ENCODE data around the gene SSX2IP. TPM values are rescaled to one million over a fixed set of nuclear protein-coding genes. Genes with fewer than 3 reads are reported as not detected.
"Not testable (repeated sequence)": the region's sequence is repeated elsewhere in the genome, so short reads cannot be mapped to it uniquely, and the experiment has no call there.

SSX2IP gene
- total RNA-seq, 6 donors from 2014 or later = 2.1 to 15.0 (median 5.4) TPM

- Histone ChIP-seq H3K4me1 (no peaks in the 10 kb centered on the region), H3K36me3 (no peaks in the 10 kb centered on the region), H3K9me3 (no peaks in the 10 kb centered on the region), H3K27me3 (no peaks in the 10 kb centered on the region), H3K4me3 (no peak overlapping the region), H3K27ac (no peak overlapping the region)
- ATAC-seq (ENCODE audit: low FRiP score in 2 of 2) (no peak), DNase-seq (no peak)
- no peak for TF ChIP-seq CTCF (IDR thresholded peaks at IDR 0.05)
These were observed 46.2 kb upstream of the SSX2IP start for GRCh38 chr1:84736445-84736844.

- no peak overlapping the region for H3K4me3 ChIP-seq
- WGBS, 2 donors = 70 to 72% methylated on average over 1 of the region's 1 CpG
- no peaks in the 10 kb centered on the region for H3K27me3 ChIP-seq
- no peaks in the 10 kb centered on the region for H3K9me3 ChIP-seq
- TF ChIP-seq CTCF (IDR thresholded peaks at IDR 0.05) (no peak), EP300 (IDR thresholded peaks at IDR 0.05) (no peak), POLR2AphosphoS5 (IDR thresholded peaks at IDR 0.05) (no peak), POLR2A (IDR thresholded peaks at IDR 0.05) (no peak)
- ATAC-seq (ENCODE audit: low FRiP score in 2 of 2) = no peak
- no peak for DNase-seq
- H3K36me3 ChIP-seq = no peaks in the 10 kb centered on the region
- no peak overlapping the region for H3K27ac ChIP-seq
- H3K4me1 ChIP-seq = no peaks in the 10 kb centered on the region
These were observed 45.2 kb upstream of the SSX2IP start for GRCh38 chr1:84735483-84735882.

- DNase-seq = no peak
- Histone ChIP-seq H3K27ac (no peak overlapping the region), H3K4me1 (no peaks in the 10 kb centered on the region), H3K27me3 (no peaks in the 10 kb centered on the region), H3K36me3 (no peaks in the 10 kb centered on the region), H3K4me3 (no peak overlapping the region), H3K9me3 (no peaks in the 10 kb centered on the region)
- TF ChIP-seq CTCF (IDR thresholded peaks at IDR 0.05) (no peak), POLR2A (IDR thresholded peaks at IDR 0.05) (no peak), EP300 (IDR thresholded peaks at IDR 0.05) (no peak), POLR2AphosphoS5 (IDR thresholded peaks at IDR 0.05) (no peak)
- WGBS, 2 donors = 48 to 84% methylated on average over 2 of the region's 2 CpGs
- ATAC-seq (ENCODE audit: low FRiP score in 2 of 2) = no peak
These were observed 42.3 kb upstream of the SSX2IP start for GRCh38 chr1:84732520-84732919.

- TF ChIP-seq EP300 (IDR thresholded peaks at IDR 0.05) = no peak
- no peak for TF ChIP-seq POLR2AphosphoS5 (IDR thresholded peaks at IDR 0.05)
- TF ChIP-seq POLR2A (IDR thresholded peaks at IDR 0.05) = no peak
- Histone ChIP-seq H3K9me3 (no peaks in the 10 kb centered on the region), H3K4me1 (no peaks in the 10 kb centered on the region), H3K4me3 (no peak overlapping the region), H3K27ac (no peak overlapping the region), H3K36me3 (no peaks in the 10 kb centered on the region), H3K27me3 (no peaks in the 10 kb centered on the region)
- ATAC-seq (ENCODE audit: low FRiP score in 2 of 2) (no peak), DNase-seq (no peak)
These were observed 41.3 kb upstream of the SSX2IP start for GRCh38 chr1:84731519-84731918.

GRCh38 chr1:84727711-84728110, 37.5 kb upstream of the SSX2IP start:
- DNase-seq = not testable (repeated sequence)
- 60 to 76% methylated on average over 1 of the region's 1 CpG for WGBS, 2 donors

GRCh38 chr1:84726593-84727499, 36.6 kb upstream of the SSX2IP start:
- Histone ChIP-seq H3K4me1 (no peaks in the 10 kb centered on the region), H3K9me3 (no peaks in the 10 kb centered on the region), H3K36me3 (no peaks in the 10 kb centered on the region), H3K27me3 (no peaks in the 10 kb centered on the region), H3K27ac (no peak overlapping the region), H3K4me3 (no peak overlapping the region)
- no peak for DNase-seq
- ATAC-seq (ENCODE audit: low FRiP score in 2 of 2) = no peak
- WGBS, 2 donors = 76 to 82% methylated on average over 2 of the region's 2 CpGs
- TF ChIP-seq POLR2AphosphoS5 (IDR thresholded peaks at IDR 0.05) (no peak), POLR2A (IDR thresholded peaks at IDR 0.05) (no peak), CTCF (IDR thresholded peaks at IDR 0.05) (no peak), EP300 (IDR thresholded peaks at IDR 0.05) (no peak)

More at GRCh38 chr1:84727711-84728110, 37.5 kb upstream of the SSX2IP start:
- ATAC-seq (ENCODE audit: low FRiP score in 2 of 2); H3K27ac ChIP-seq; H3K36me3 ChIP-seq; H3K27me3 ChIP-seq; H3K9me3 ChIP-seq; H3K4me3 ChIP-seq; H3K4me1 ChIP-seq: not testable (repeated sequence)

All from upper lobe of left lung (tissue), 6 donors.